GM12878 (cell line): ENCODE data around the gene NOTCH4. TPM values are rescaled to one million over a fixed set of nuclear protein-coding genes. Genes with fewer than 3 reads are reported as not detected.

Experiments used
- ATF2 ChIP-seq: IDR thresholded peaks from 2 replicates; pipeline ENCODE4 v1.6.1; 2012; ENCODE audit warnings: low read length, inconsistent platforms
- NR2F1 ChIP-seq: fragments of 450-650 bp; conservative IDR thresholded peaks from 2 replicates; pipeline ENCODE4 v1.6.1; 2017; ENCODE audit warnings: mild to moderate bottlenecking
- POLR2AphosphoS5 ChIP-seq: IDR thresholded peaks from 2 replicates; pipeline ENCODE4 v1.6.1; 2011; ENCODE audit warnings: mild to moderate bottlenecking, low read length, inconsistent platforms
- polyA plus RNA-seq, 11 experiments: library from polyadenylated mRNA; depleted of rRNA in 4 of 11; unstranded in 6 of 11; stranded (reverse) in 5 of 11; fragments of >200 nt; fragmentation: Nextera tagmentation in 4 of 11; fragmentation: Illumina TruSeq in 1 of 11; extraction: Ambion mirVana in 4 of 11; extraction: Trizol in 1 of 11; gene quantifications; 1 replicate in 1 of 11; 2 replicates in 10 of 11; pipeline versions ENCODE4 v1.2.1 to v1.2.3, GENCODE V29; 2011 to 2016; ENCODE audit warnings: inconsistent platforms in 2 of 11, missing spikeins in 2 of 11, low read depth in 1 of 11
- total RNA-seq, 4 experiments: library from RNA; depleted of rRNA in 3 of 4; stranded (reverse); fragments of >200 nt in 3 of 4; fragmentation: Illumina TruSeq in 1 of 4; extraction: Trizol in 1 of 4; gene quantifications; 2 replicates each; pipeline versions ENCODE4 v1.2.1 to v1.2.3, GENCODE V29; 2013 to 2021
- TF ChIP-seq, protein P1 (sequence below): fragments of 450-650 bp; IDR thresholded peaks from 2 replicates; pipeline ENCODE4 v1.6.1; 2017; ENCODE audit warnings: antibody characterized with exemption, mild to moderate bottlenecking, moderate library complexity

Gene NOTCH4
- total and polyA plus RNA-seq, 10 of the 15 experiments (the other 5 are each of a cell fraction or from before 2014, with no cell fraction given): 0.66 to 3.3 (median 1.4) TPM

GRCh38 chr6:32196682-32197616 is 26.9 kb downstream of the NOTCH4 start (continued):
- TF ChIP-seq, protein P1, sequence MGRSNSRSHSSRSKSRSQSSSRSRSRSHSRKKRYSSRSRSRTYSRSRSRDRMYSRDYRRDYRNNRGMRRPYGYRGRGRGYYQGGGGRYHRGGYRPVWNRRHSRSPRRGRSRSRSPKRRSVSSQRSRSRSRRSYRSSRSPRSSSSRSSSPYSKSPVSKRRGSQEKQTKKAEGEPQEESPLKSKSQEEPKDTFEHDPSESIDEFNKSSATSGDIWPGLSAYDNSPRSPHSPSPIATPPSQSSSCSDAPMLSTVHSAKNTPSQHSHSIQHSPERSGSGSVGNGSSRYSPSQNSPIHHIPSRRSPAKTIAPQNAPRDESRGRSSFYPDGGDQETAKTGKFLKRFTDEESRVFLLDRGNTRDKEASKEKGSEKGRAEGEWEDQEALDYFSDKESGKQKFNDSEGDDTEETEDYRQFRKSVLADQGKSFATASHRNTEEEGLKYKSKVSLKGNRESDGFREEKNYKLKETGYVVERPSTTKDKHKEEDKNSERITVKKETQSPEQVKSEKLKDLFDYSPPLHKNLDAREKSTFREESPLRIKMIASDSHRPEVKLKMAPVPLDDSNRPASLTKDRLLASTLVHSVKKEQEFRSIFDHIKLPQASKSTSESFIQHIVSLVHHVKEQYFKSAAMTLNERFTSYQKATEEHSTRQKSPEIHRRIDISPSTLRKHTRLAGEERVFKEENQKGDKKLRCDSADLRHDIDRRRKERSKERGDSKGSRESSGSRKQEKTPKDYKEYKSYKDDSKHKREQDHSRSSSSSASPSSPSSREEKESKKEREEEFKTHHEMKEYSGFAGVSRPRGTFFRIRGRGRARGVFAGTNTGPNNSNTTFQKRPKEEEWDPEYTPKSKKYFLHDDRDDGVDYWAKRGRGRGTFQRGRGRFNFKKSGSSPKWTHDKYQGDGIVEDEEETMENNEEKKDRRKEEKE: no peak
- TF ChIP-seq POLR2AphosphoS5 (no peak; the same call in 1 of the 2 replicates), ATF2 (no peak), NR2F1 (no peak)
